Stimulated activated naive CD8-positive, alpha-beta T cell treated with anti-CD3 and anti-CD28 coated beads, Interleukin-15, Interleukin-2, amounts not matched to agents 100 ng/mL and 50 ng/mL, for 24 hours (primary cell): ENCODE results near the gene NAT9.

Source experiments
- H3K27ac Mint-ChIP-seq: one replicate; pipeline ENCODE4 v1.8.0; 2021; ENCODE audit warnings: mild to moderate bottlenecking, mixed read lengths
- H3K27me3 Mint-ChIP-seq: one replicate; pipeline ENCODE4 v1.8.0; 2021; ENCODE audit warnings: mixed read lengths
- H3K36me3 Mint-ChIP-seq: one replicate; pipeline ENCODE4 v1.8.0; 2021; ENCODE audit warnings: low read depth, mixed read lengths
- H3K4me1 Mint-ChIP-seq: one replicate; pipeline ENCODE4 v1.8.0; 2021; ENCODE audit warnings: low read depth, mixed read lengths
- H3K4me3 Mint-ChIP-seq: one replicate; pipeline ENCODE4 v1.8.0; 2021; ENCODE audit warnings: mild to moderate bottlenecking, mixed read lengths
- H3K9me3 Mint-ChIP-seq: one replicate; pipeline ENCODE4 v1.8.0; 2021; ENCODE audit warnings: mixed read lengths

Gene NAT9

DNA sequence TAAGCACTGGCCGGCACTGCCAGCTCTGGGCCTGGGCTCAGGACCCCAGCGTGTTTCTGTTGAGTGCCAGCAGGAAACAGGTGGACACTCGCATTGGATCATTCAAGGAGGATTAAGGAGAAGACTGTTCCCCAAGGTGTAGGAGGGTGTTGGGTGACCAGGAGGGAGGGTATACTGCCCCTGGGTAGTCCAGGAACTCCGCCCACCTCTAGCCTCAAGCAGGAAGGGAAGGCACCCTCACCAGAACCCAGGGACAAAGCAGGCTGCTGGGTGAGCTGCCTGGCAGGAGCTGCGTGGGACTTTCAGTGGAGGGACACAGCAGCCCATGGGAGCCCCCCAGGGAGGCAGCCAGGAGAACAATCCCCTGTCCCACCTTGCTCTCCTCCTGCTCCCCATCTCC, 46.8 kb downstream of the NAT9 start:
- no peak overlapping the region for H3K27ac Mint-ChIP-seq
- no peaks in the 10 kb centered on the region for H3K9me3 Mint-ChIP-seq
- H3K4me1 Mint-ChIP-seq, result peaks cover 18% of the 10 kb centered on the region
- H3K36me3 Mint-ChIP-seq, result no peaks in the 10 kb centered on the region
- H3K27me3 Mint-ChIP-seq, result no peaks in the 10 kb centered on the region
- H3K4me3 Mint-ChIP-seq, result no peak overlapping the region

DNA sequence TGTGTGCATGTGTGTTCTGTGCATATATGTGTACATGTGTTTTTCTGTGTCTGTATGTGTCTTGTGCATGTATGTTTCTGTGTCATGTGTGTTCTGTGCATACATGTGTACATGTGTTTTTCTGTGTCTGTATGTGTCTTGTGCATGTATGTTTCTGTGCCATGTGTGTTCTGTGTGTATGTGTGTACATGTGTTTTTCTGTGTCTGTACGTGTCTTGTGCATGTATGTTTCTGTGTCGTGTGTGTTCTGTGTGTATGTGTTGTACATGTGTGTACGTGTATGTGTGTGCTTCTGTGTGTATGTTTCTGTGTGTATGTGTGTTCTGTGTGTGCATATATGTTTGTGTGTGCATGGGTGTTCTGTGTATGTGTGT, 47.5 kb downstream of the NAT9 start:
- Mint-ChIP-seq H3K27ac (no peak overlapping the region), H3K9me3 (no peaks in the 10 kb centered on the region), H3K4me3 (no peak overlapping the region), H3K27me3 (no peaks in the 10 kb centered on the region), H3K36me3 (no peaks in the 10 kb centered on the region), H3K4me1 (peaks cover 18% of the 10 kb centered on the region)

DNA sequence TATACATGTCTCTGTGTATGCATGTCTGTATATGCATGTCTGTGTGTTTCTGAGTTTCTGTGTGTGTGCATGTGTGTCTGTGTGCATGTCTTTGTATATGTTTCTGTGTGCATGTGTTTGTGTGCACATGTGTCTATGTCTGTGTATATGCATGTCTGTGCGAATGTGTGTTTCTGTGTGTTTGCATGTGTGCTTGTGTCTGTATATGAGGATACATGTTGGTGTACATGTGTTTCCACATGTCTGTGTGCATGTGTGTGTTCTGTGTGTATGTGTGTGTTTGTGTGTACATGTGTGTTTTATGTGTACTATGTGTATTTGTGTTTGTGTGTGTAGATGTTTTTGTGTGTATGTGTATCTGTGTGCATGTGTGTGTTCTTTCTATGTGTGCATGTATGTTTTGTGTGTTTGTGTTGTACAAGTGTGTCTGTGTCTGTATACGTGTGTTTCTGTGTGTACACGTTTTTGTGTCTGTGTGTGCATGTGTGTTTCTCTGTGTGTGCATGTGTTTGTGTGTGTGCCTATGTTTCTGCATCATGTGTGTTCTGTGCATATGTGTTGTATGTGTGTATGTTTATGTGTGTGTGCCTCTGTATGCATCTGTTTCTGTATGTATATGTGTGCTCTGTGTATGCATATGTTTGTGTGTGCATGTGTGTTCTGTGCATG, 48.0 kb downstream of the NAT9 start:
- Mint-ChIP-seq H3K9me3 (no peaks in the 10 kb centered on the region), H3K4me1 (peaks cover 18% of the 10 kb centered on the region), H3K4me3 (no peak overlapping the region), H3K36me3 (no peaks in the 10 kb centered on the region), H3K27me3 (no peaks in the 10 kb centered on the region), H3K27ac (no peak overlapping the region)

DNA sequence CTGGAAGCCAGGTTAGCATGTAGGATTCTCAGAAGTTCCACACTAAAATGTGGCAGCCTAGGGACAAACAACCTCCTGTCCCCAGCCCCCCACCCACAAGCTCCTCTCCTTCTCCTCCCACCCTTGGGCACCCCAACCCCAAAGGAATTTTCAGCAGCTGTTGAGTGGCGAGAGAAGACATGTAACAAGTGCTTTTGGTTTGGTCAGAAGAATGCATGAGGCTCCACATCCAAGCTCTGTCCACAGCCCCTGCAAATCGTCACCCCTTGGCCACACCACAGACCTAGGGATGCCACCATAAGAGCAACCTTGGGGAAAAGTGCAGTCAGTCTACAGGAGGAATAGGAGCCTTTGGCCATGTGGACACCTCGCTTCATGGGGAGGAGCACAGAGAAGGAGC, 51.0 kb downstream of the NAT9 start:
- Mint-ChIP-seq H3K4me1 (peaks cover 3% of the 10 kb centered on the region), H3K4me3 (no peak overlapping the region), H3K27ac (no peak overlapping the region), H3K27me3 (no peaks in the 10 kb centered on the region), H3K36me3 (no peaks in the 10 kb centered on the region), H3K9me3 (no peaks in the 10 kb centered on the region)

DNA sequence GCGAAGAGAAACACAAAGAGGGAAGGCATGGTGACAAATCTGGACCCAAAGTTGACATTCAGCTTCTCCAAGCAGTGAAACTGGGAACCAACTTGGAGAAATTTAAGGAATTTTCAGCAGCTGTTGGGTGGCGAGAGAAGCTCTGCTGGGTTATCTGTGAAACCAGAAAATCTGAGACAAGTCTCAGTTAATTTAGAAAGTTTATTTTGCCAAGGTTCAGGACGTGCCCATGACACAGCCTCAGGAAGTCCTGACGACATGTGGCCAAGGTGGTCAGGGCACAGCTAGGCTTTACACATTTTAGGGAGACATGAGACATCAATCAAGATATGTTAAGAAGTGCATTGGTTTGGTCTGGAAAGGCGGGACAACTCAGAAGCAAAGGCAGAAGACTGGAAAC, 52.3 kb downstream of the NAT9 start:
- no peaks in the 10 kb centered on the region for H3K9me3 Mint-ChIP-seq
- H3K36me3 Mint-ChIP-seq, result no peaks in the 10 kb centered on the region
- H3K4me3 Mint-ChIP-seq, result no peak overlapping the region
- no peaks in the 10 kb centered on the region for H3K27me3 Mint-ChIP-seq
- H3K27ac Mint-ChIP-seq, result no peak overlapping the region
- no peaks in the 10 kb centered on the region for H3K4me1 Mint-ChIP-seq

DNA sequence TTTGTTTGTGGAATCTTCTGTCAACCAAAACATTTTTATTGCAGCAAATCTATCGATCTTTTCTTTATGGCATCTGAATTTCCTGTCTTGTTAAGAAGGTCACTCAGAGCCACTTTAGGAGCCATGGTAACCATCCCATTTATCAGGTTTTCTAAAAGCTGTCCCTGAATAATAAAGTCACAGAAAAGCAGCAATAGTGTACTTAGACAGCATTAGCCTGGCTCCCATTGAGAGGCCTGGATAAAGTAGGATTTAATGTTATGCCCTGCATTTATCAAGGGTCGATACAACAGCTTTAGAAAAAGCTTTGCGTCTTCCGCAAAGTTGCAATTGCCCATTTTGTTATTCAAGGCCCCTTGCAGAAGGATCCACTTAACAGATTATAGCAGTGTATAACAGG, 53.4 kb downstream of the NAT9 start:
- Mint-ChIP-seq H3K27me3 (no peaks in the 10 kb centered on the region), H3K9me3 (no peaks in the 10 kb centered on the region), H3K4me3 (no peak overlapping the region), H3K36me3 (no peaks in the 10 kb centered on the region), H3K4me1 (no peaks in the 10 kb centered on the region), H3K27ac (no peak overlapping the region)
